ENCODE measurements around the gene DDA1. TPM values are rescaled to one million over a fixed set of nuclear protein-coding genes. Genes with fewer than 3 reads are reported as not detected.

The DDA1 gene
- polyA plus RNA-seq, 2 of the 4 experiments (the other 2 are of a cell fraction) = 35.5 to 53.5 TPM

DNA sequence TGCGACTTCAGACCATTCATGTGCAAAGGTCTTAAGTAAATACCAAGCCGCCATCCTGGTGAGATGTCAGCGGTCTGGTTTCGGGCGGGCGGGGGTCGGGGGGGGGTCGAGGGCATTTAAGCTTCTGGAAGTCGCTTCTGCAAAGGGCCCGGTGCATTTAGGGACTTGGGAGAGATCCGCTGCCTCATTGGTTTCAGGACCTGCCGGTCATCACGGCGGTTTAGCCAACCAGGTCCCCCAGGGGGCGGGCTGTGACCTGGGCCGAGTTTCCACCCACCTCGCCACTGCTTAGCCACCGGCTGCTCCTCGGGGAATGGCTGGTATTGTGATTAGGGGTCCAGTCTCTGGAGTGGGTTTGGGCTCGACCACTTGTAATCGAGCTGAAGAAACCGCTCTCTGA is 19.9 kb upstream of the DDA1 start:
- H3K9me3 ChIP-seq = no peaks in the 10 kb centered on the region
- FAIRE-seq (no peak), DNase-seq (ENCODE audit: low read depth in 1 of 2, low spot score in 1 of 2) (peak; percentile 89 to 91), ATAC-seq (peak; percentile 47 to 50; a peak in 4 of 6 replicates)
- 21% methylated on average over 9 of the region's 22 CpGs for WGBS (ENCODE audit: missing lambda C conversion rate)
- no peak for TF ChIP-seq FOXS1 (CRISPR knock-in tag; IDR thresholded peaks at IDR 0.05)
- TF ChIP-seq, protein P1, sequence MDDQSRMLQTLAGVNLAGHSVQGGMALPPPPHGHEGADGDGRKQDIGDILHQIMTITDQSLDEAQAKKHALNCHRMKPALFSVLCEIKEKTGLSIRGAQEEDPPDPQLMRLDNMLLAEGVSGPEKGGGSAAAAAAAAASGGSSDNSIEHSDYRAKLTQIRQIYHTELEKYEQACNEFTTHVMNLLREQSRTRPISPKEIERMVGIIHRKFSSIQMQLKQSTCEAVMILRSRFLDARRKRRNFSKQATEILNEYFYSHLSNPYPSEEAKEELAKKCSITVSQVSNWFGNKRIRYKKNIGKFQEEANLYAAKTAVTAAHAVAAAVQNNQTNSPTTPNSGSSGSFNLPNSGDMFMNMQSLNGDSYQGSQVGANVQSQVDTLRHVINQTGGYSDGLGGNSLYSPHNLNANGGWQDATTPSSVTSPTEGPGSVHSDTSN (IDR thresholded peaks at IDR 0.05) = peak; percentile 85
- H3K4me3 ChIP-seq = no peak overlapping the region
- ChIA-PET POLR2A (no interaction called here), CTCF (interaction anchor here (1.3 to 9.0 kb wide), 3 partner anchors 16 to 30 kb away, joined by 3 to 98 read pairs (median 10); partner anchors contain the start of genes ABHD8, DDA1 and MRPL34)
- peaks cover 13% of the 10 kb centered on the region; the same call in 2 of the 3 replicates for H3K4me1 ChIP-seq
- H3K4me2 ChIP-seq = peak overlapping the region; percentile 63
- H3K27ac ChIP-seq = 0 out of 6 replicates have a peak overlapping the region, but pooled peaks of 1 of the 2 experiments have one; percentile 41

DNA sequence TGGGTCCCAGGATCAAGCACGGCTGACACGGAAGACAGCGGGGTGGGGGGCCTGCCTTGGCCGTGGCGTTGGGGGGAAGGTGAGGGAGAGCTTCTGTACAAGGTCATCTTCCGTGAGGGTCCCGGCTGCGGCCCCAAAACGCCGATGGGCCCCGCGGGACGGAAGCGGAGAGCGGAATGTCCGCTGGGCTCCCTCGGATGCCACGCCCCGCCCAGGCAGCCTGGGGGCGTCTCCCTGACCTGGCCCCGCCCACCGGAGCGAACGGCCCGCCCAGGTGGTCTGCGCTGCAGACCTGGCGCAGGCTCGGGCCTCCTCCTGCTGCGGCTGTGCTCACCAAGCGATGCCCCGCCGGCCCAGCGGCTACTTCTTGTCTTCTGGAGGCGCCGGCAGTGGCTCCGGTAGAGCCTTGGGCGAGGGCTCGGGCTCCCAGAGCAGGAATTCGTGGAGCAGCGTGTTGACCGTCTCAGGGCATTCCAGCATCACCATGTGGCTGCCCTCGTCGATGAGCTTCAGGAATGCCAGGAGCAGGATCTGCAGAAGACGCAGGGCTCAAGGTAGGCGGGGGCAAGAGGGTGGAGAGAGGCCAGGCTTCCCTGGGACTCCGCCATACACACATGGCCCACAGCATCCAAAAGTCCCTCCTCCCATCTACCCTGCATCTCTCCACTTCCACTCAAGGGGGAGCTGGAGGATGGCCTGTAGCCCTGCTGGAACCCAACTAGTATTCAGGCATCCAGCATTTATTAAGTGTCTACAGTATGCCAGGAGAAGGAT is 16.9 kb upstream of the DDA1 start:
- TF ChIP-seq PHF8 (IDR thresholded peaks at IDR 0.05; ENCODE audit: borderline replicate concordance, low read depth) = peak; percentile 47; the same call in 1 of the 2 replicates
- no peak for TF ChIP-seq ZSCAN20 (CRISPR knock-in tag; IDR thresholded peaks at IDR 0.05)
- peak; percentile 64 to 82 for TF ChIP-seq RAD21 (conservative IDR thresholded peaks at IDR 0.05 in 1 of 2, IDR thresholded peaks at IDR 0.05 in 1 of 2)
- TF ChIP-seq MYC (IDR thresholded peaks at IDR 0.05; ENCODE audit: borderline replicate concordance, low read length) = peak; percentile 19; the same call in 1 of the 2 replicates
- TF ChIP-seq, protein P2, sequence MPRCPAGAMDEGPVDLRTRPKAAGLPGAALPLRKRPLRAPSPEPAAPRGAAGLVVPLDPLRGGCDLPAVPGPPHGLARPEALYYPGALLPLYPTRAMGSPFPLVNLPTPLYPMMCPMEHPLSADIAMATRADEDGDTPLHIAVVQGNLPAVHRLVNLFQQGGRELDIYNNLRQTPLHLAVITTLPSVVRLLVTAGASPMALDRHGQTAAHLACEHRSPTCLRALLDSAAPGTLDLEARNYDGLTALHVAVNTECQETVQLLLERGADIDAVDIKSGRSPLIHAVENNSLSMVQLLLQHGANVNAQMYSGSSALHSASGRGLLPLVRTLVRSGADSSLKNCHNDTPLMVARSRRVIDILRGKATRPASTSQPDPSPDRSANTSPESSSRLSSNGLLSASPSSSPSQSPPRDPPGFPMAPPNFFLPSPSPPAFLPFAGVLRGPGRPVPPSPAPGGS (IDR thresholded peaks at IDR 0.05) = 0 out of 3 replicates have a peak, but pooled peaks have one; percentile 47
- TF ChIP-seq SMC3 (IDR thresholded peaks at IDR 0.05) = peak; percentile 47; the same call in 2 of the 3 replicates
- TF ChIP-seq, protein P3, sequence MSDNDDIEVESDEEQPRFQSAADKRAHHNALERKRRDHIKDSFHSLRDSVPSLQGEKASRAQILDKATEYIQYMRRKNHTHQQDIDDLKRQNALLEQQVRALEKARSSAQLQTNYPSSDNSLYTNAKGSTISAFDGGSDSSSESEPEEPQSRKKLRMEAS (IDR thresholded peaks at IDR 0.05) = peak; percentile 95
- no peak for TF ChIP-seq NFE2L2 (conservative IDR thresholded peaks at IDR 0.05; ENCODE audit: low read length)
- 0 out of 2 replicates have a peak, but pooled peaks have one; percentile 11 for TF ChIP-seq MAZ (IDR thresholded peaks at IDR 0.05; ENCODE audit: borderline replicate concordance, low read depth, low read length)
- TF ChIP-seq FOSL2 (IDR thresholded peaks at IDR 0.05) = no peak
- TF ChIP-seq FOSL2 (CRISPR knock-in tag; IDR thresholded peaks at IDR 0.05) = no peak
- peak in 1 of 2 experiments; percentile 77; a peak in 2 of 5 replicates for TF ChIP-seq JUN (IDR thresholded peaks at IDR 0.05)
- TF ChIP-seq CBX2 (IDR thresholded peaks at IDR 0.05; ENCODE audit: borderline replicate concordance, low read depth) = no peak
- TF ChIP-seq, protein P4, sequence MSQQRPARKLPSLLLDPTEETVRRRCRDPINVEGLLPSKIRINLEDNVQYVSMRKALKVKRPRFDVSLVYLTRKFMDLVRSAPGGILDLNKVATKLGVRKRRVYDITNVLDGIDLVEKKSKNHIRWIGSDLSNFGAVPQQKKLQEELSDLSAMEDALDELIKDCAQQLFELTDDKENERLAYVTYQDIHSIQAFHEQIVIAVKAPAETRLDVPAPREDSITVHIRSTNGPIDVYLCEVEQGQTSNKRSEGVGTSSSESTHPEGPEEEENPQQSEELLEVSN (IDR thresholded peaks at IDR 0.05; ENCODE audit: borderline replicate concordance, low read depth) = peak; percentile 78; the same call in 1 of the 2 replicates
- TF ChIP-seq, protein P5, sequence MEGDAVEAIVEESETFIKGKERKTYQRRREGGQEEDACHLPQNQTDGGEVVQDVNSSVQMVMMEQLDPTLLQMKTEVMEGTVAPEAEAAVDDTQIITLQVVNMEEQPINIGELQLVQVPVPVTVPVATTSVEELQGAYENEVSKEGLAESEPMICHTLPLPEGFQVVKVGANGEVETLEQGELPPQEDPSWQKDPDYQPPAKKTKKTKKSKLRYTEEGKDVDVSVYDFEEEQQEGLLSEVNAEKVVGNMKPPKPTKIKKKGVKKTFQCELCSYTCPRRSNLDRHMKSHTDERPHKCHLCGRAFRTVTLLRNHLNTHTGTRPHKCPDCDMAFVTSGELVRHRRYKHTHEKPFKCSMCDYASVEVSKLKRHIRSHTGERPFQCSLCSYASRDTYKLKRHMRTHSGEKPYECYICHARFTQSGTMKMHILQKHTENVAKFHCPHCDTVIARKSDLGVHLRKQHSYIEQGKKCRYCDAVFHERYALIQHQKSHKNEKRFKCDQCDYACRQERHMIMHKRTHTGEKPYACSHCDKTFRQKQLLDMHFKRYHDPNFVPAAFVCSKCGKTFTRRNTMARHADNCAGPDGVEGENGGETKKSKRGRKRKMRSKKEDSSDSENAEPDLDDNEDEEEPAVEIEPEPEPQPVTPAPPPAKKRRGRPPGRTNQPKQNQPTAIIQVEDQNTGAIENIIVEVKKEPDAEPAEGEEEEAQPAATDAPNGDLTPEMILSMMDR (IDR thresholded peaks at IDR 0.05) = peak; percentile 55
- peak; percentile 59 for TF ChIP-seq POLR2A (IDR thresholded peaks at IDR 0.05; ENCODE audit: low read length)
- CTCF ChIA-PET = interaction anchor here (0.5 to 9.0 kb wide), 22 partner anchors 8 to 472 kb away, joined by 3 to 98 read pairs (median 4); partner anchors contain the start of genes ABHD8, ANKLE1, DDA1 and MRPL34
- FAIRE-seq (no peak), ATAC-seq (peak; percentile 93 to 94), DNase-seq (ENCODE audit: low read depth in 1 of 2, low spot score in 1 of 2) (peak; percentile 92 to 94)
- POLR2A ChIA-PET = interaction anchor here (0.5 to 1.4 kb wide), 8 partner anchors 12 to 209 kb away, joined by 3 to 15 read pairs (median 4); partner anchors contain the start of genes BABAM1, MRPL34 and USE1
- Histone ChIP-seq H3K4me3 (peak overlapping the region; percentile 67), H3K4me2 (peak overlapping the region; percentile 91), H3K9me3 (no peaks in the 10 kb centered on the region), H3K4me1 (peaks cover 23% of the 10 kb centered on the region; the same call in 2 of the 3 replicates), H3K27ac (peak overlapping the region; percentile 87 to 89)
- WGBS (ENCODE audit: missing lambda C conversion rate) = 0% methylated on average over 3 of the region's 46 CpGs

Data from A549 (cell line).